Measurements from ENCODE around the gene THSD4.

GRCh38 chr15:71092056-71092600 is 23.1 kb upstream of the THSD4 start:
- TF ChIP-seq CTCF (IDR thresholded peaks at IDR 0.05; ENCODE audit: insufficient read depth, low read length) = no peak
- TF ChIP-seq POLR2AphosphoS5 (IDR thresholded peaks at IDR 0.05; ENCODE audit: low read depth) = no peak
- TF ChIP-seq, protein P1, sequence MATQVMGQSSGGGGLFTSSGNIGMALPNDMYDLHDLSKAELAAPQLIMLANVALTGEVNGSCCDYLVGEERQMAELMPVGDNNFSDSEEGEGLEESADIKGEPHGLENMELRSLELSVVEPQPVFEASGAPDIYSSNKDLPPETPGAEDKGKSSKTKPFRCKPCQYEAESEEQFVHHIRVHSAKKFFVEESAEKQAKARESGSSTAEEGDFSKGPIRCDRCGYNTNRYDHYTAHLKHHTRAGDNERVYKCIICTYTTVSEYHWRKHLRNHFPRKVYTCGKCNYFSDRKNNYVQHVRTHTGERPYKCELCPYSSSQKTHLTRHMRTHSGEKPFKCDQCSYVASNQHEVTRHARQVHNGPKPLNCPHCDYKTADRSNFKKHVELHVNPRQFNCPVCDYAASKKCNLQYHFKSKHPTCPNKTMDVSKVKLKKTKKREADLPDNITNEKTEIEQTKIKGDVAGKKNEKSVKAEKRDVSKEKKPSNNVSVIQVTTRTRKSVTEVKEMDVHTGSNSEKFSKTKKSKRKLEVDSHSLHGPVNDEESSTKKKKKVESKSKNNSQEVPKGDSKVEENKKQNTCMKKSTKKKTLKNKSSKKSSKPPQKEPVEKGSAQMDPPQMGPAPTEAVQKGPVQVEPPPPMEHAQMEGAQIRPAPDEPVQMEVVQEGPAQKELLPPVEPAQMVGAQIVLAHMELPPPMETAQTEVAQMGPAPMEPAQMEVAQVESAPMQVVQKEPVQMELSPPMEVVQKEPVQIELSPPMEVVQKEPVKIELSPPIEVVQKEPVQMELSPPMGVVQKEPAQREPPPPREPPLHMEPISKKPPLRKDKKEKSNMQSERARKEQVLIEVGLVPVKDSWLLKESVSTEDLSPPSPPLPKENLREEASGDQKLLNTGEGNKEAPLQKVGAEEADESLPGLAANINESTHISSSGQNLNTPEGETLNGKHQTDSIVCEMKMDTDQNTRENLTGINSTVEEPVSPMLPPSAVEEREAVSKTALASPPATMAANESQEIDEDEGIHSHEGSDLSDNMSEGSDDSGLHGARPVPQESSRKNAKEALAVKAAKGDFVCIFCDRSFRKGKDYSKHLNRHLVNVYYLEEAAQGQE (IDR thresholded peaks at IDR 0.05; ENCODE audit: insufficient replicate concordance, low read depth) = no peak
- TF ChIP-seq SPI1 (IDR thresholded peaks at IDR 0.05; ENCODE audit: borderline replicate concordance, low read depth) = no peak
- no peak for TF ChIP-seq GABPA (IDR thresholded peaks at IDR 0.05; ENCODE audit: low read depth)

Measured in HL-60 (cell line).